Measurements from ENCODE around the gene NLRP9.

The NLRP9 gene

GRCh38 chr19:55703790-55704215, 34.4 kb downstream of the NLRP9 start:
- DNase-seq (ENCODE audit: low read depth): no peak

DNA sequence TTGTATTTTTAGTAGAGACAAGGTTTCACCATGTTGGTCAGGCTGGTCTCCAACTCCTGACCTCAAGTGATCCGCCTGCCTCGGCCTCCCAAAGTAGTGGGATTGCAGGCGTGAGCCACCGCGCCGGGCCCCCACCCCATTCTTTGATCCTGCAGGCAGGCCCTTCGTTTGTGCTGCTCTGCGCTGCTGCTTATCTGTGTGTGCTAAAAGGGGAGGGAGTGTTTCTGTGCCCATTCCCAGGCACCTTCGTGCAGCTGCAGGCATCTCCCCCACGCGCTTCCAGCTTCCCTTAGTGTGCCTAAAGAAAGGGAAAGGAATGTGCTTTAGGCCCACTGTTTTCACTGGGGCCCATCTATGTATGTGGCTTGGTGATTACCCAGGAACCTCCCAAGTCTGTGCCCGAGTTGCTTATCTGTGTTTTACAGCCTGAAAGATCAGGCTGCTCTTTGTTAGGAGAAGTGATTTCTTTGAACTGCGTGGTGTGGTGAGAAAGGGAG, 36.0 kb downstream of the NLRP9 start:
- no peak for DNase-seq (ENCODE audit: low read depth)

- DNase-seq (ENCODE audit: low read depth): no peak
These were observed 37.4 kb downstream of the NLRP9 start for GRCh38 chr19:55700813-55701212.

DNA sequence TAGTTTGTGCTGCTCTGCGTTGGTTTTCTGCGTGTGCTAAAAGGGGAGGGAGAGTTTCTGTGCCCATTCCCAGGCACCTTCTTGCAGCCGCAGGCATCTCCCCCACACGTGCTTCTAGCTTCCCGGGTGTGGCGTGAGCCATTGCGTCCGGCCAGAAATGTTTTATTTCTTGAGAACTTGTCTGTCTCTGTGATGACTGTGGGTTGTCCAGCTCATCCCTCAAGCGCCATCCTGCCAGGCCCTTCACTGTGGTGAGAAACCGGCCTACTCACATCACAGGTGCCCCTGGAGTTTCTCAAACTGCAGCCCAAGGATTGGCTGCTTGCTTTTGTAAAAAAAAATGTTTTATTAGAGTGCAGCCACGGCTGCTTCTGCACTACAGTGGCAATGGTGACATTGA, 39.0 kb downstream of the NLRP9 start:
- no peak for DNase-seq (ENCODE audit: low read depth)

GRCh38 chr19:55698256-55698655, 39.9 kb downstream of the NLRP9 start:
- DNase-seq (ENCODE audit: low read depth): no peak

DNA sequence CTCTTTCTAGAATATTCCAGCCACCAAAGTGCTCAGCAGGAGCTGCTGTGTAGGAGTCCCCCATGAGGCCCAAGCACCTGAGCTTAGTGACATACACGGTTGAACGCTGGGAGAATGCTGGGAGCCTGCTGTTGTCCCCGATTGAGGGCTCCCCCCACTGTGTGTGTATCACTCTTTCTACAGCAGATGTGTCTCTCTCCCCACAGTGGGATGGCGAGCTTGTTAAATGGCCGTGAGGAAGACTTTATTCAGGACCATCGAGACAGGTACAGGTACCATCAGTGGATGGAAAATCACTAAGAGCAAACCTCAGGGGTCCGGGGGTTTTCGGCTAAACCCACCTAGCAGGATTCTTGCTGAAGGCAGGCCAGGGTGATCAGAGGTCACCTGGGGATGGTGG, 40.5 kb downstream of the NLRP9 start:
- no peak for DNase-seq (ENCODE audit: low read depth)

DNA sequence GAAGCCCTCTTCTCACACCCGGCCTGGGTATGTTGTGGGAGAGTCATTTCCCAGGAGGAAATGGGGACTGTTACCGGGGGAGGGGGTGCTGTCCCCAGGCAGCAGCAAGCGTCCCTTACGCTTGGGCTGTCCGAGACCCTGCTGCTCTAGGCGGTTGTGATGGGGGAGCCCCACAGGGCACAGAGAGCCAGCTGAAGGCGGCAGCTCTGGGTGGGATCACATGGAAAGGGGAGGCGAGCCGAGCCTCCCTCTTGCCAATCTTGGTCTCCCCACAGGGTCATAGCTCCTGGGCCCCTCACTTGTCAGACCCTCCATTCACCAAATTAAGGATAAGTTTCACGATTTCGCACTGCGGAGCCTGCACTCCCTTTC, 41.1 kb downstream of the NLRP9 start:
- DNase-seq (ENCODE audit: low read depth): no peak

GRCh38 chr19:55696301-55697068, 41.7 kb downstream of the NLRP9 start:
- no peak for DNase-seq (ENCODE audit: low read depth)

GRCh38 chr19:55695511-55696290, 42.5 kb downstream of the NLRP9 start:
- DNase-seq (ENCODE audit: low read depth): no peak

GRCh38 chr19:55694656-55695491, 43.3 kb downstream of the NLRP9 start:
- no peak for DNase-seq (ENCODE audit: low read depth)

- no peak for DNase-seq (ENCODE audit: low read depth)
These were observed 44.0 kb downstream of the NLRP9 start for GRCh38 chr19:55694241-55694655.

DNA sequence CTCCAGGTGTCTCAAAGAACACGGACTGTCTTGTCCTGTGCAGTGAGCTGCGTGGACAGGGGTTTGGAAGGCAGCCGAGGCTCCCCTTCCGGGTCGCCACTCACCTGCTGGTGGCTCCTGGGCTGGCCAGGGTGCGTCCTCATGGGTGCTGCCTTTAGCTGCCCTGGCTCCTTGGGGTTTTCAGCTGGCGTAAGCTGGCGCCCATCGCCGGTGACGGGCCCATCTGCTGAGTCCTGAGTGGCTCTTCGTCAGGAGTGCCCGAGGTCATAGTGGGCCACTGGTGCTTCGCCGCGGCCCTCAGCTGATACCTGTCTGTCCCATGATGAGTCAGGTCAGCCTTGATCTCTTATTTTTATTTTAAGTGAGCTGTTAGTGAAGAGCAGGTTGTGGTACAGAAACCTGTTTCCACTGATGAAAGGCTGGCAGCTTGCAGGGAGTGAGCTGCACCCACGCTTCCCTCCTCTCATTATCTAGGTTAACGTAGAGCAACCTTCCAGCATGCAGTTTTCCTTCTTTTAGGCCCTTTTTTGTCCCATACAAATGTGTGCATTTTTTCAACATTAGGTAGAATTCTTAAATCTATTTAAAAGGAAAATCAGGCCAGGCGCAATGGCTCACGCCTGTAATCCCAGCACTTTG, 44.7 kb downstream of the NLRP9 start:
- DNase-seq (ENCODE audit: low read depth): no peak

- DNase-seq (ENCODE audit: low read depth): no peak
These were observed 45.5 kb downstream of the NLRP9 start for GRCh38 chr19:55692681-55693081.

GRCh38 chr19:55691561-55692481, 46.4 kb downstream of the NLRP9 start:
- no peak for DNase-seq (ENCODE audit: low read depth)

GRCh38 chr19:55690769-55691545, 47.2 kb downstream of the NLRP9 start:
- DNase-seq (ENCODE audit: low read depth): no peak

- no peak for DNase-seq (ENCODE audit: low read depth)
These were observed 48.0 kb downstream of the NLRP9 start for GRCh38 chr19:55690109-55690768.

- DNase-seq (ENCODE audit: low read depth): no peak
These were observed 48.6 kb downstream of the NLRP9 start for GRCh38 chr19:55689411-55690108.

GRCh38 chr19:55688422-55689218, 49.6 kb downstream of the NLRP9 start:
- no peak for DNase-seq (ENCODE audit: low read depth)

All from fibroblast of gingiva (primary cell).